ENCODE measurements around the gene CXCL3. TPM values are rescaled to one million over a fixed set of nuclear protein-coding genes. Genes with fewer than 3 reads are reported as not detected.
A peak's percentile ranks its signal among the peaks of the same experiment; 100 is the strongest.

The CXCL3 gene
- total and polyA plus RNA-seq, 9 of the 15 experiments (the other 6 are each of a cell fraction or from before 2014, with no cell fraction given), result 2.3 to 8.9 (median 6.1) TPM

- TF ChIP-seq TBP (optimal IDR thresholded peaks at IDR 0.05; ENCODE audit: low read depth, low read length) (no peak), NFRKB (IDR thresholded peaks at IDR 0.05; ENCODE audit: low read depth) (peak; percentile 73; the same call in 1 of the 2 replicates), MTA2 (IDR thresholded peaks at IDR 0.05; ENCODE audit: low read depth) (0 out of 2 replicates have a peak, but pooled peaks have one; percentile 27), RBFOX2 (IDR thresholded peaks at IDR 0.05; ENCODE audit: low read depth, low read length) (peak; percentile 65), FOXM1 (IDR thresholded peaks at IDR 0.05; ENCODE audit: low read depth) (peak; percentile 60), FOXM1 (CRISPR knock-in tag; IDR thresholded peaks at IDR 0.05; ENCODE audit: low read depth) (no peak), GTF2E2 (tag; IDR thresholded peaks at IDR 0.05) (peak; percentile 51; the same call in 1 of the 2 replicates), GATAD2B (IDR thresholded peaks at IDR 0.05; ENCODE audit: borderline replicate concordance) (peak; percentile 4), IRF9 (tag; IDR thresholded peaks at IDR 0.05) (peak; percentile 75), ZFP36 (IDR thresholded peaks at IDR 0.05; ENCODE audit: low read depth, low read length, partially characterized antibody) (no peak), NCOA1 (IDR thresholded peaks at IDR 0.05; ENCODE audit: low read depth) (peak; percentile 91), AFF4 (CRISPR knock-in tag; IDR thresholded peaks at IDR 0.05) (no peak), ZFX (CRISPR knock-in tag; IDR thresholded peaks at IDR 0.05) (peak; percentile 63; the same call in 1 of the 2 replicates), ZNF77 (CRISPR knock-in tag; IDR thresholded peaks at IDR 0.05) (0 out of 2 replicates have a peak, but pooled peaks have one; percentile 41), POLR3A (IDR thresholded peaks at IDR 0.05; ENCODE audit: borderline replicate concordance, extremely low read depth, insufficient read depth, insufficient read length) (no peak), ERF (CRISPR knock-in tag; IDR thresholded peaks at IDR 0.05) (no peak), ZNF224 (CRISPR knock-in tag; IDR thresholded peaks at IDR 0.05) (no peak), CREM (IDR thresholded peaks at IDR 0.05; ENCODE audit: low read depth) (peak; percentile 35)
- TF ChIP-seq, protein P1, sequence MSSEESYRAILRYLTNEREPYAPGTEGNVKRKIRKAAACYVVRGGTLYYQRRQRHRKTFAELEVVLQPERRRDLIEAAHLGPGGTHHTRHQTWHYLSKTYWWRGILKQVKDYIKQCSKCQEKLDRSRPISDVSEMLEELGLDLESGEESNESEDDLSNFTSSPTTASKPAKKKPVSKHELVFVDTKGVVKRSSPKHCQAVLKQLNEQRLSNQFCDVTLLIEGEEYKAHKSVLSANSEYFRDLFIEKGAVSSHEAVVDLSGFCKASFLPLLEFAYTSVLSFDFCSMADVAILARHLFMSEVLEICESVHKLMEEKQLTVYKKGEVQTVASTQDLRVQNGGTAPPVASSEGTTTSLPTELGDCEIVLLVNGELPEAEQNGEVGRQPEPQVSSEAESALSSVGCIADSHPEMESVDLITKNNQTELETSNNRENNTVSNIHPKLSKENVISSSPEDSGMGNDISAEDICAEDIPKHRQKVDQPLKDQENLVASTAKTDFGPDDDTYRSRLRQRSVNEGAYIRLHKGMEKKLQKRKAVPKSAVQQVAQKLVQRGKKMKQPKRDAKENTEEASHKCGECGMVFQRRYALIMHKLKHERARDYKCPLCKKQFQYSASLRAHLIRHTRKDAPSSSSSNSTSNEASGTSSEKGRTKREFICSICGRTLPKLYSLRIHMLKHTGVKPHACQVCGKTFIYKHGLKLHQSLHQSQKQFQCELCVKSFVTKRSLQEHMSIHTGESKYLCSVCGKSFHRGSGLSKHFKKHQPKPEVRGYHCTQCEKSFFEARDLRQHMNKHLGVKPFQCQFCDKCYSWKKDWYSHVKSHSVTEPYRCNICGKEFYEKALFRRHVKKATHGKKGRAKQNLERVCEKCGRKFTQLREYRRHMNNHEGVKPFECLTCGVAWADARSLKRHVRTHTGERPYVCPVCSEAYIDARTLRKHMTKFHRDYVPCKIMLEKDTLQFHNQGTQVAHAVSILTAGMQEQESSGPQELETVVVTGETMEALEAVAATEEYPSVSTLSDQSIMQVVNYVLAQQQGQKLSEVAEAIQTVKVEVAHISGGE (CRISPR knock-in tag; IDR thresholded peaks at IDR 0.05), result peak in 1 of 3 experiments; percentile 47; a peak in 1 of 6 replicates
Observed at GRCh38 chr4:74056858-74057562, 18.5 kb upstream of the CXCL3 start (continued).

Data from K562 (cell line).